ENCODE data around the gene HMOX2. TPM values are rescaled to one million over a fixed set of nuclear protein-coding genes. Genes with fewer than 3 reads are reported as not detected.

HMOX2 gene
- total RNA-seq, 1 experiment from 2014 or later, result 55.1 TPM

- POLR2A ChIA-PET, result no interaction called here
- H3K27me3 ChIP-seq (ENCODE audit: insufficient read depth, low read length), result no peaks in the 10 kb centered on the region
- no peak overlapping the region for H3K4me2 ChIP-seq (ENCODE audit: low read length)
- H3K36me3 ChIP-seq (ENCODE audit: control insufficient read depth in 1 of 2, insufficient read depth in 2 of 2, low read length in 2 of 2), result peaks cover 57 to 71% of the 10 kb centered on the region in 2 experiments
- H3K9me3 ChIP-seq (ENCODE audit: control insufficient read depth in 1 of 2, insufficient read depth in 1 of 2, low read depth in 1 of 2, low read length in 2 of 2), result no peaks in the 10 kb centered on the region
- no peak for ATAC-seq
- H3K79me2 ChIP-seq (ENCODE audit: insufficient read depth, low read length), result no peaks in the 10 kb centered on the region
- BruUV-seq (replicated peaks), result no TSS peak
- no peaks in the 10 kb centered on the region for H4K20me1 ChIP-seq (ENCODE audit: insufficient read depth)
- no peak overlapping the region for H3K27ac ChIP-seq (ENCODE audit: low read depth, low read length)
- RAD21 ChIA-PET (ENCODE audit: low non-redundant PET in 1 of 2, low total read pairs in 2 of 2, uncharacterized antibody in 2 of 2, unreplicated experiment in 2 of 2), result no interaction called here
- no peak overlapping the region for H3K4me3 ChIP-seq (replicated peaks in 1 of 2; ENCODE audit: low read depth in 1 of 2, low read length in 2 of 2)
- no peaks in the 10 kb centered on the region for H3K4me1 ChIP-seq (ENCODE audit: control insufficient read depth in 1 of 2, insufficient read depth in 2 of 2, low read length in 2 of 2)
- H2AFZ ChIP-seq (ENCODE audit: low read depth, low read length, poor library complexity, severe bottlenecking), result no peak overlapping the region
- TF ChIP-seq EZH2 (IDR thresholded peaks at IDR 0.05), result no peak
- no peak for TF ChIP-seq POLR2A (IDR thresholded peaks at IDR 0.05; ENCODE audit: borderline replicate concordance, extremely low read depth, insufficient read depth, insufficient read length)
- TF ChIP-seq SIN3A (IDR thresholded peaks at IDR 0.05; ENCODE audit: low read depth), result no peak
- no peak for TF ChIP-seq CEBPB (IDR thresholded peaks at IDR 0.05; ENCODE audit: low read depth)
- no peak for TF ChIP-seq ZNF274 (IDR thresholded peaks at IDR 0.05; ENCODE audit: low read depth, low read length)
- no peak for TF ChIP-seq POLR2AphosphoS5 (IDR thresholded peaks at IDR 0.05; ENCODE audit: low read depth, low read length)
- TF ChIP-seq MAX (IDR thresholded peaks at IDR 0.05), result no peak
- no peak for TF ChIP-seq FOSL1 (IDR thresholded peaks at IDR 0.05; ENCODE audit: low read depth)
- TF ChIP-seq EGR1 (IDR thresholded peaks at IDR 0.05; ENCODE audit: low read depth), result no peak
- no peak for TF ChIP-seq JUND (IDR thresholded peaks at IDR 0.05)
- TF ChIP-seq ZFX (IDR thresholded peaks at IDR 0.05), result no peak
- no peak for TF ChIP-seq YY1 (IDR thresholded peaks at IDR 0.05; ENCODE audit: extremely low read depth, insufficient replicate concordance, low read depth, low read length)
- TF ChIP-seq SRF (IDR thresholded peaks at IDR 0.05; ENCODE audit: low read depth), result no peak
- no peak for TF ChIP-seq CBX3 (IDR thresholded peaks at IDR 0.05; ENCODE audit: low read depth)
- TF ChIP-seq ZBTB33 (IDR thresholded peaks at IDR 0.05; ENCODE audit: extremely low read depth, insufficient replicate concordance, low read length), result no peak
- no peak for TF ChIP-seq TCF7L2 (IDR thresholded peaks at IDR 0.05; ENCODE audit: borderline replicate concordance, extremely low read depth, insufficient read depth, insufficient read length)
- no peak for TF ChIP-seq CTCF (IDR thresholded peaks at IDR 0.05 in 2 of 3, conservative IDR thresholded peaks at IDR 0.05 in 1 of 3; ENCODE audit: borderline replicate concordance in 1 of 3, insufficient read depth in 1 of 3, low read depth in 2 of 3, low read length in 2 of 3)
- TF ChIP-seq REST (IDR thresholded peaks at IDR 0.05; ENCODE audit: low read depth), result no peak
- no peak for TF ChIP-seq EZH2phosphoT487 (IDR thresholded peaks at IDR 0.05; ENCODE audit: borderline replicate concordance)
- TF ChIP-seq SP1 (IDR thresholded peaks at IDR 0.05; ENCODE audit: low read depth), result no peak
- no peak for DNase-seq (ENCODE audit: low read depth, low spot score)
- CTCF ChIA-PET, result no interaction called here
- intact Hi-C loops (cut with micrococcal nuclease), result no loop called here
- no peaks in the 10 kb centered on the region for H3K9me2 ChIP-seq (ENCODE audit: insufficient read depth)
- H3K9ac ChIP-seq (ENCODE audit: low read length), result no peak overlapping the region
Measured at GRCh38 chr16:4443986-4444385, 32.2 kb upstream of the HMOX2 start.

Measured in HCT116 (cell line).